ENCODE results near the gene CFH. TPM values are rescaled to one million over a fixed set of nuclear protein-coding genes. Genes with fewer than 3 reads are reported as not detected.

CFH gene
- total RNA-seq, 2 donors from 2014 or later, result 15.4 to 20.5 TPM

Other genes with a start within 250 kb of the CFH start
- under 1 TPM; 0.56 to 0.82 TPM for gene KCNT2, start 43.6 kb upstream of the CFH start, total RNA-seq
- gene CFHR3, start 122.8 kb downstream of the CFH start, total RNA-seq, result under 1 TPM in 1 of 2 donors, not detected in 1; 0.15 TPM
- under 1 TPM; 0.32 to 0.57 TPM for gene CFHR1, start 167.7 kb downstream of the CFH start, total RNA-seq
- not detected for gene CFHR4, start 236.0 kb downstream of the CFH start, total RNA-seq